ENCODE data around the gene UBE2QL1. TPM values are rescaled to one million over a fixed set of nuclear protein-coding genes. Genes with fewer than 3 reads are reported as not detected.
"Not testable (repeated sequence)": the region's sequence is repeated elsewhere in the genome, so short reads cannot be mapped to it uniquely, and the experiment has no call there.

UBE2QL1 gene
- total RNA-seq, 4 donors from 2014 or later: 0.72 to 5.0 (median 2.4) TPM

- DNase-seq (ENCODE audit: low spot score) (no peak), ATAC-seq (ENCODE audit: low FRiP score) (no peak)
- TF ChIP-seq, protein P1, sequence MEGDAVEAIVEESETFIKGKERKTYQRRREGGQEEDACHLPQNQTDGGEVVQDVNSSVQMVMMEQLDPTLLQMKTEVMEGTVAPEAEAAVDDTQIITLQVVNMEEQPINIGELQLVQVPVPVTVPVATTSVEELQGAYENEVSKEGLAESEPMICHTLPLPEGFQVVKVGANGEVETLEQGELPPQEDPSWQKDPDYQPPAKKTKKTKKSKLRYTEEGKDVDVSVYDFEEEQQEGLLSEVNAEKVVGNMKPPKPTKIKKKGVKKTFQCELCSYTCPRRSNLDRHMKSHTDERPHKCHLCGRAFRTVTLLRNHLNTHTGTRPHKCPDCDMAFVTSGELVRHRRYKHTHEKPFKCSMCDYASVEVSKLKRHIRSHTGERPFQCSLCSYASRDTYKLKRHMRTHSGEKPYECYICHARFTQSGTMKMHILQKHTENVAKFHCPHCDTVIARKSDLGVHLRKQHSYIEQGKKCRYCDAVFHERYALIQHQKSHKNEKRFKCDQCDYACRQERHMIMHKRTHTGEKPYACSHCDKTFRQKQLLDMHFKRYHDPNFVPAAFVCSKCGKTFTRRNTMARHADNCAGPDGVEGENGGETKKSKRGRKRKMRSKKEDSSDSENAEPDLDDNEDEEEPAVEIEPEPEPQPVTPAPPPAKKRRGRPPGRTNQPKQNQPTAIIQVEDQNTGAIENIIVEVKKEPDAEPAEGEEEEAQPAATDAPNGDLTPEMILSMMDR (IDR thresholded peaks at IDR 0.05): no peak
These were observed 60.3 kb downstream of the UBE2QL1 start for GRCh38 chr5:6508931-6509330.

DNA sequence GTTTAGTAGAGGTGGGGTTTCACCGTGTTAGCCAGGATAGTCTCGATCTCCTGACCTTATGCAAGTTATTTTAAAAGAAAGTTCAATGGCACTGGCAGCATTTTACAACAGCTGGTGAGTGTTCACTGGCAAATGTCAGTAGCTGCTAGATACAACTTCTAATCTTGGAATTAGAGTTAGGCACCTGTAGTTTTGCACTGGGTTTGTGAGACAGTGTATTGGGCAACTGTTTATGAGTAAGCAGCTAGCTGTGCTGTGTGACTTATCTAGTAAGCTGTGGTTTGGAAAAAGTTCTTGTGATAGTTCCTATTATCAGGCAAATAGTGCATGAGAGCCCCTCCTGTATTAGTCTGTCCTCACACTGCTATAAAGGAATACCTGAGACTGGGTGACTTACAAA is 61.5 kb downstream of the UBE2QL1 start:
- DNase-seq (ENCODE audit: low spot score) (no peak), ATAC-seq (ENCODE audit: low FRiP score) (no peak)
- TF ChIP-seq, protein P1 (IDR thresholded peaks at IDR 0.05): no peak

GRCh38 chr5:6510973-6511372 is 62.3 kb downstream of the UBE2QL1 start:
- ATAC-seq (ENCODE audit: low FRiP score): no peak
- TF ChIP-seq, protein P1 (IDR thresholded peaks at IDR 0.05): no peak
- DNase-seq (ENCODE audit: low spot score): no peak

GRCh38 chr5:6515812-6516211 is 67.2 kb downstream of the UBE2QL1 start:
- not testable (repeated sequence) for ATAC-seq (ENCODE audit: low FRiP score)

DNA sequence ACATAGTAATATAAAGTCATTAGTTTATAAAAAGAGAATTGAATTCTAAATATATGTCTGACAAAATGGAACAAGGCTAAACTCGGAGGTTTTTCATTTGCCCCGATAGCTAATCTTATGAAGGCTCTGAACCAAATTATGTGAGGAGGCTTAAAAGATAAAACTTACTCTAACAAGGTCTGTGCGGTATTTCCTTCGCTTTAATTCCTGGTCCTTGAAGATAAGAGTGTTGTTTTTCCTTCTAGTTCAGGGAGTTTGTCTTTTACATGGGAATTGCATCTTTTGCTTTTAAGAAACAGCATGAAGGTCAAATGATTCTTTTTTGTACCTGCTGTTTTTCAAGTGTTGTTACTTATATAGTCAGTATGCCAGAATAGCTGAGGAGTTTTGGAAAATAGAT is 68.2 kb downstream of the UBE2QL1 start:
- DNase-seq (ENCODE audit: low spot score) (no peak), ATAC-seq (ENCODE audit: low FRiP score) (no peak)
- TF ChIP-seq, protein P1 (IDR thresholded peaks at IDR 0.05): no peak

More at GRCh38 chr5:6515812-6516211, 67.2 kb downstream of the UBE2QL1 start:
- DNase-seq (ENCODE audit: low spot score): not testable (repeated sequence)

GRCh38 chr5:6517510-6517909 is 68.9 kb downstream of the UBE2QL1 start:
- TF ChIP-seq, protein P1 (IDR thresholded peaks at IDR 0.05): no peak
- DNase-seq (ENCODE audit: low spot score): no peak
- ATAC-seq (ENCODE audit: low FRiP score): no peak

DNA sequence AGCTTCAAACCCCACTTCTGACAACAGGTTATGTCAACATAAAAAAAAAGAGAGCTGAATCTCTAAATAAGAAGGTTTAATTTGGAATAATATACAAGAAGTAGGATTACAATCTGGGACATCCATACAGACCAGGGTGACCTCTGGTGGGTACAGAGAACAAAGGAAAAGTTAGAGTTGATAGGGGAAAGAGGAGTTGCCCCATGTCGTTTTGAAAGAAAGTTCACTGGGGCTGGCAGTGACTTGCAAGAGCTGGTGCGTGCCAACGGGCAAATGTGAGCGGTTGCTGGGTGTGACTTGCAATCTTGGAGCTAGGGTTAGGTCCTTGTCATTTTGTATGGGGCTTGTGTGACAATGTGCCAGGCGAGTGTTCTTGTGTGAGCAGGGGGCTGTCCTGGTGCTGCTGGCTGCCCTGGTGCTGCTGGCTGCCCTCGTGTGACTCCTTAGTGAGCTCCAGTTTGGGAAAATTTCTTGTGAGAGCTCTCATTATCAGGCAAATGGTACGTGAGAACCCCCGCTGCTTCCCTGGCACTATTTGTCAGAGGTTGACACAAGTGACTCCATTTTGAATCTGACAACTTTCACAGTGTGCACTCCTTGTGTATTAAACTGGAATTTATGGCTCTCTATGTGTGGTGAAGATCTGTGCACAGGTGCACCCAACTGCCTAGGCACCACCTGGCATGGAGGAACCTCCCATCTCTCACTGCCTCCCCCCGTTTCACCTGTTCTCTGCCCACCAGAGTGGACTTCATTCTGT is 69.8 kb downstream of the UBE2QL1 start:
- DNase-seq (ENCODE audit: low spot score): no peak
- ATAC-seq (ENCODE audit: low FRiP score): no peak
- TF ChIP-seq, protein P1 (IDR thresholded peaks at IDR 0.05): no peak
